ENCODE data around the gene ALG1L2.
"Not testable (repeated sequence)": the region's sequence is repeated elsewhere in the genome, so short reads cannot be mapped to it uniquely, and the experiment has no call there.

- TF ChIP-seq CTCF (IDR thresholded peaks at IDR 0.05; ENCODE audit: poor library complexity, severe bottlenecking); POLR2AphosphoS5 (IDR thresholded peaks at IDR 0.05); TAF1 (IDR thresholded peaks at IDR 0.05; ENCODE audit: low read depth); REST (IDR thresholded peaks at IDR 0.05; ENCODE audit: borderline replicate concordance); EP300 (conservative IDR thresholded peaks at IDR 0.05; ENCODE audit: poor library complexity, severe bottlenecking); EZH2 (IDR thresholded peaks at IDR 0.05; ENCODE audit: borderline replicate concordance, insufficient read depth, low read length, poor library complexity, severe bottlenecking); RAD21 (conservative IDR thresholded peaks at IDR 0.05); SMC3 (conservative IDR thresholded peaks at IDR 0.05; ENCODE audit: poor library complexity); MXI1 (conservative IDR thresholded peaks at IDR 0.05; ENCODE audit: poor library complexity, severe bottlenecking): not testable (repeated sequence)
Measured at GRCh38 chr3:130143648-130144327, 62.2 kb downstream of the ALG1L2 start.

Measured in neural cell (in vitro differentiated cells).